Measurements from ENCODE around the gene PCYT2.

DNA sequence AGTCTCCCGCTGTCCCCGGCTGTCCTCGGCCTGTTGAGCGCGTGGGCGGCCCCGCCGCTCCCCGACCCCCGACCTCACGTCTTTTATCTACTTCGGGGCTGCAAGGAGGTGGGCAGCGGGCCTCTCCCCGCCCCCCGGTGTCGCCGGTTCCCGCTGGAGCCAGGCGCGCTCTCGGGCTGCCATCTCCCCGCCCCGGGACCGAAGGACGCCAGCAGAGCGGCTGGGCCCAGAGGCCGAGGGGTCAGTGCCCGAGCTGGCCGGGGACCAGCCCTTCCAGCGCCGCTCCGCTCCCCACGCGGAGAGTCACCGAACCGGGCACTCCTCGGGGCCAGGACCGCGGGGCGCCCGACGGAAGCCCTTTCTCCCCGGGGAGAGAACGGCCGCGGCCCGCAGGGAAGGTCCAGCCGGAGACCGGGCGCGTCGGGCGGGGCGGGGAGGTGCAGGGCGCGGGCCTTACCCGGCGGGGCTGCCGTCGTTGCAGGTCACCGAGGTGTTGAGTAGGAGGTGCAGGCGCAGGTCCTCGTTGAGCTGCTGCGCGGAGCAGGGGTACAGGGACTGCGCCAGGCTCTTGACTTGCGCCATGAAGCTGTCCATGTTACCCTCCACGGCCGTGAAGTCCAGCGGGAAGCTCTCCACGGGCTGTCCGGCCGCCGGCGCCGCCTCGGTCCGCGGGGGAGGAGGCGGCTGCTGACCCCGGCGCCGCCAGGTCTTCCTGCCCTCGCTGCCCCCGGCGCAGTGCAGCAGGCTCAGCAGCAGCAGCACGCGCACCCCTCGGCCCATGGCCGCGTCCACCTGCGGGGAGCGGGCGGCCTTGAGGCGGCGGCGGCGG is 49.1 kb upstream of the PCYT2 start:
- TF ChIP-seq EZH2 (IDR thresholded peaks at IDR 0.05; ENCODE audit: borderline replicate concordance, low read depth, low read length, severe bottlenecking) = peak; percentile 100
- TF ChIP-seq POLR2AphosphoS5 (IDR thresholded peaks at IDR 0.05; ENCODE audit: insufficient read depth, low read depth, low read length) = no peak
- no peak for TF ChIP-seq POLR2A (IDR thresholded peaks at IDR 0.05; ENCODE audit: low read depth, low read length)
- TF ChIP-seq, protein P1, sequence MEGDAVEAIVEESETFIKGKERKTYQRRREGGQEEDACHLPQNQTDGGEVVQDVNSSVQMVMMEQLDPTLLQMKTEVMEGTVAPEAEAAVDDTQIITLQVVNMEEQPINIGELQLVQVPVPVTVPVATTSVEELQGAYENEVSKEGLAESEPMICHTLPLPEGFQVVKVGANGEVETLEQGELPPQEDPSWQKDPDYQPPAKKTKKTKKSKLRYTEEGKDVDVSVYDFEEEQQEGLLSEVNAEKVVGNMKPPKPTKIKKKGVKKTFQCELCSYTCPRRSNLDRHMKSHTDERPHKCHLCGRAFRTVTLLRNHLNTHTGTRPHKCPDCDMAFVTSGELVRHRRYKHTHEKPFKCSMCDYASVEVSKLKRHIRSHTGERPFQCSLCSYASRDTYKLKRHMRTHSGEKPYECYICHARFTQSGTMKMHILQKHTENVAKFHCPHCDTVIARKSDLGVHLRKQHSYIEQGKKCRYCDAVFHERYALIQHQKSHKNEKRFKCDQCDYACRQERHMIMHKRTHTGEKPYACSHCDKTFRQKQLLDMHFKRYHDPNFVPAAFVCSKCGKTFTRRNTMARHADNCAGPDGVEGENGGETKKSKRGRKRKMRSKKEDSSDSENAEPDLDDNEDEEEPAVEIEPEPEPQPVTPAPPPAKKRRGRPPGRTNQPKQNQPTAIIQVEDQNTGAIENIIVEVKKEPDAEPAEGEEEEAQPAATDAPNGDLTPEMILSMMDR (IDR thresholded peaks at IDR 0.05; ENCODE audit: extremely low read depth in 1 of 2, insufficient read depth in 1 of 2, low read depth in 1 of 2, low read length in 2 of 2) = no peak
- TF ChIP-seq, protein P2, sequence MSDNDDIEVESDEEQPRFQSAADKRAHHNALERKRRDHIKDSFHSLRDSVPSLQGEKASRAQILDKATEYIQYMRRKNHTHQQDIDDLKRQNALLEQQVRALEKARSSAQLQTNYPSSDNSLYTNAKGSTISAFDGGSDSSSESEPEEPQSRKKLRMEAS (IDR thresholded peaks at IDR 0.05; ENCODE audit: insufficient read depth, insufficient read length) = no peak
- no peak for TF ChIP-seq MYC (IDR thresholded peaks at IDR 0.05; ENCODE audit: low read depth, low read length)
- no peak for TF ChIP-seq GATA2 (IDR thresholded peaks at IDR 0.05; ENCODE audit: insufficient read depth, insufficient read length, low read depth, low read length)
- TF ChIP-seq FOS (IDR thresholded peaks at IDR 0.05; ENCODE audit: borderline replicate concordance, insufficient read depth, low read length) = no peak
- TF ChIP-seq JUN (IDR thresholded peaks at IDR 0.05; ENCODE audit: borderline replicate concordance, insufficient read depth, insufficient read length, low read depth) = no peak

Data from endothelial cell of umbilical vein (primary cell).